CD14-positive monocyte (primary cell): ENCODE results near the gene ARIH2. TPM values are rescaled to one million over a fixed set of nuclear protein-coding genes. Genes with fewer than 3 reads are reported as not detected.
A peak's percentile ranks its signal among the peaks of the same experiment; 100 is the strongest.

Source experiments
- DNase-seq, 3 donors: peaks; one replicate each; pipeline ENCODE4 v3.0.0-alpha.2; 2011 to 2022
- H2AFZ ChIP-seq: 2 replicates; pipeline ENCODE4 v1.6.0; 2012; ENCODE audit warnings: mild to moderate bottlenecking, low read depth, low read length, inconsistent platforms; ENCODE audit not compliant: insufficient read depth, poor library complexity, severe bottlenecking
- H3K27ac ChIP-seq, 2 donors: 1 replicate in 1 of 2; 2 replicates in 1 of 2; pipeline ENCODE4 v1.5.1; 2012 to 2013; ENCODE audit warnings: low read length in 2 of 2, control low read depth in 1 of 2, inconsistent platforms in 1 of 2, low read depth in 1 of 2, mild to moderate bottlenecking in 1 of 2
- H3K27me3 ChIP-seq, 2 donors: one replicate each; pipeline versions ENCODE4 v1.6.0 to v1.6.1; 2011 to 2013; ENCODE audit warnings: low read length in 2 of 2; ENCODE audit not compliant: control insufficient read depth in 2 of 2, insufficient read depth in 2 of 2
- H3K36me3 ChIP-seq, 2 donors: replicated peaks in 1 of 2; 1 replicate in 1 of 2; 2 replicates in 1 of 2; pipeline versions ENCODE4 v1.5.1 to v1.6.1; 2012 to 2013; ENCODE audit warnings: low read length in 2 of 2, control low read depth in 1 of 2, inconsistent platforms in 1 of 2, mild to moderate bottlenecking in 1 of 2; ENCODE audit not compliant: insufficient read depth in 2 of 2, control insufficient read depth in 1 of 2
- H3K4me1 ChIP-seq, 2 donors: 1 replicate in 1 of 2; 2 replicates in 1 of 2; pipeline versions ENCODE4 v1.5.1 to v1.6.1; 2012 to 2013; ENCODE audit warnings: low read length in 2 of 2, control low read depth in 1 of 2, inconsistent platforms in 1 of 2, mild to moderate bottlenecking in 1 of 2, moderate library complexity in 1 of 2; ENCODE audit not compliant: insufficient read depth in 2 of 2, control insufficient read depth in 1 of 2
- H3K4me2 ChIP-seq: replicated peaks from 2 replicates; pipeline ENCODE3; 2012; ENCODE audit warnings: low read length, moderate library complexity, mild to moderate bottlenecking; ENCODE audit not compliant: poor library complexity, severe bottlenecking; ENCODE audit errors: extremely low read depth
- H3K4me3 ChIP-seq, 3 experiments: fragments of 200-600 bp in 1 of 3; sonication (generic) in 1 of 3; replicated peaks in 1 of 3; 1 replicate in 2 of 3; 2 replicates in 1 of 3; pipeline ENCODE4 v1.5.1; 2011 to 2013; ENCODE audit warnings: low read length in 3 of 3, mild to moderate bottlenecking in 3 of 3, control low read depth in 2 of 3, low read depth in 2 of 3, inconsistent platforms in 1 of 3, moderate library complexity in 1 of 3
- H3K79me2 ChIP-seq: 2 replicates; pipeline ENCODE4 v1.6.0; 2012; ENCODE audit warnings: mild to moderate bottlenecking, control low read depth, inconsistent platforms, low read length, moderate library complexity; ENCODE audit not compliant: insufficient read depth
- H3K9ac ChIP-seq: 2 replicates; pipeline ENCODE4 v1.6.0; 2017; ENCODE audit warnings: low read length, mild to moderate bottlenecking; ENCODE audit not compliant: insufficient read depth, poor library complexity, severe bottlenecking
- H3K9me3 ChIP-seq, 2 donors: replicated peaks in 1 of 2; 1 replicate in 1 of 2; 2 replicates in 1 of 2; pipeline versions ENCODE4 v1.5.1 to v1.6.1; 2012 to 2013; ENCODE audit warnings: low read length in 2 of 2, control low read depth in 1 of 2; ENCODE audit not compliant: control insufficient read depth in 1 of 2, insufficient read depth in 1 of 2
- H4K20me1 ChIP-seq: 2 replicates; pipeline ENCODE4 v1.6.0; 2012; ENCODE audit warnings: mild to moderate bottlenecking, low read length, control low read depth, moderate library complexity; ENCODE audit not compliant: insufficient read depth
- H3K27ac Mint-ChIP-seq, 7 donors: one replicate each; pipeline ENCODE4 v1.8.0; 2020; ENCODE audit warnings: mild to moderate bottlenecking in 7 of 7, mixed read lengths in 7 of 7, moderate library complexity in 6 of 7, inconsistent platforms in 2 of 7
- H3K27me3 Mint-ChIP-seq, 3 donors: one replicate each; pipeline ENCODE4 v1.8.0; 2021 to 2022; ENCODE audit warnings: low read depth in 3 of 3, mild to moderate bottlenecking in 3 of 3, mixed read lengths in 3 of 3, moderate library complexity in 3 of 3, inconsistent platforms in 1 of 3
- H3K36me3 Mint-ChIP-seq, 2 donors: one replicate each; pipeline ENCODE4 v1.8.0; 2020; ENCODE audit warnings: mixed read lengths in 2 of 2, inconsistent platforms in 1 of 2, mild to moderate bottlenecking in 1 of 2
- H3K4me1 Mint-ChIP-seq: one replicate; pipeline ENCODE4 v1.8.0; 2020; ENCODE audit warnings: mild to moderate bottlenecking, mixed read lengths
- H3K4me3 Mint-ChIP-seq, 2 donors: one replicate each; pipeline ENCODE4 v1.8.0; 2020; ENCODE audit warnings: mild to moderate bottlenecking in 2 of 2, mixed read lengths in 2 of 2, moderate library complexity in 1 of 2
- H3K9me3 Mint-ChIP-seq, 7 donors: one replicate each; pipeline ENCODE4 v1.8.0; 2020 to 2022; ENCODE audit warnings: mixed read lengths in 7 of 7, mild to moderate bottlenecking in 6 of 7, moderate library complexity in 6 of 7, inconsistent platforms in 2 of 7
- CTCF ChIP-seq: fragments of 200-600 bp; IDR thresholded peaks from one replicate; pipeline ENCODE4 v1.8.0; 2022; ENCODE audit warnings: antibody characterized with exemption, mild to moderate bottlenecking
- WGBS: methylation state at CpG from one replicate; pipeline ENCODE4 v1.1.5; 2013; ENCODE audit warnings: missing lambda C conversion rate; ENCODE audit not compliant: insufficient coverage; 5-methylcytosine and 5-hydroxymethylcytosine counted together
- intact Hi-C, 2 donors: fragments of 100-400 bp; cut with micrococcal nuclease; formaldehyde crosslinking; loops; one replicate each; pipeline versions ENCODE4 v1.15.0 to v1.15.1; 2023
- polyA plus RNA-seq, 3 donors: library from polyadenylated mRNA; depleted of rRNA in 1 of 3; unstranded in 2 of 3; stranded (reverse) in 1 of 3; fragments of 300-500 nt in 2 of 3; fragments of >200 nt in 1 of 3; fragmentation: Illumina TruSeq in 2 of 3; gene quantifications; 1 replicate in 2 of 3; 2 replicates in 1 of 3; pipeline ENCODE4 v1.2.3, GENCODE V29; 2012 to 2021

The ARIH2 gene
- polyA plus RNA-seq, 3 donors: 68.2 to 94.8 (median 72.2) TPM

GRCh38 chr3:48974076-48974864, 55.6 kb downstream of the ARIH2 start:
- Histone ChIP-seq H3K79me2 (no peaks in the 10 kb centered on the region), H2AFZ (no peak overlapping the region), H3K4me2 (no peak overlapping the region), H4K20me1 (no peaks in the 10 kb centered on the region), H3K9me3 (no peaks in the 10 kb centered on the region), H3K27me3 (no peaks in the 10 kb centered on the region), H3K4me1 (no peaks in the 10 kb centered on the region), H3K4me3 (no peak overlapping the region), H3K36me3 (peaks cover 84 to 98% of the 10 kb centered on the region in 2 donors), H3K27ac (no peak overlapping the region), H3K9ac (no peak overlapping the region)
- WGBS: 98% methylated on average over 8 of the region's 10 CpGs
- H3K27me3 Mint-ChIP-seq: no peaks in the 10 kb centered on the region
- H3K27ac Mint-ChIP-seq: peak overlapping the region in 3 of 7 donors; percentile 52 to 69 (median 57)
- no peak overlapping the region for H3K4me3 Mint-ChIP-seq
- H3K9me3 Mint-ChIP-seq: no peaks in the 10 kb centered on the region
- no peaks in the 10 kb centered on the region for H3K4me1 Mint-ChIP-seq
- H3K36me3 Mint-ChIP-seq: peaks cover 81 to 98% of the 10 kb centered on the region in 2 donors
- no peak for DNase-seq
- TF ChIP-seq CTCF: no peak
- intact Hi-C loops: no loop called here

GRCh38 chr3:48979451-48979850, 60.8 kb downstream of the ARIH2 start:
- TF ChIP-seq CTCF: no peak
- Mint-ChIP-seq H3K9me3 (no peaks in the 10 kb centered on the region), H3K4me1 (peaks cover 5% of the 10 kb centered on the region), H3K4me3 (no peak overlapping the region), H3K36me3 (peaks cover 85 to 95% of the 10 kb centered on the region in 2 donors), H3K27me3 (peaks cover 0 to under 1% (median 0%) of the 10 kb centered on the region in 3 donors), H3K27ac (no peak overlapping the region)
- Histone ChIP-seq H3K9ac (no peak overlapping the region), H2AFZ (no peak overlapping the region), H3K79me2 (no peaks in the 10 kb centered on the region), H4K20me1 (no peaks in the 10 kb centered on the region), H3K4me3 (no peak overlapping the region), H3K4me1 (no peaks in the 10 kb centered on the region), H3K27ac (no peak overlapping the region), H3K9me3 (no peaks in the 10 kb centered on the region), H3K27me3 (no peaks in the 10 kb centered on the region), H3K36me3 (peaks cover 86 to 98% of the 10 kb centered on the region in 2 donors), H3K4me2 (no peak overlapping the region)
- no peak for DNase-seq
- no CpG with 5 or more reads among the region's 3 CpGs for WGBS
- intact Hi-C loops: no loop called here
